ENCODE data around the gene DPF3.

GRCh38 chr14:72644758-72645489 is 249.0 kb downstream of the DPF3 start:
- TF ChIP-seq CTCF (conservative IDR thresholded peaks at IDR 0.05 in 1 of 2, IDR thresholded peaks at IDR 0.05 in 1 of 2; ENCODE audit: low read depth in 1 of 2, low read length in 2 of 2) (peak in 1 of 2 donors; percentile 4), EZH2 (IDR thresholded peaks at IDR 0.05; ENCODE audit: low read length, missing control alignments) (no peak)

All from fibroblast of lung (primary cell).